ENCODE results near the gene C3orf38.

C3orf38 gene

GRCh38 chr3:88203642-88204055 is 53.9 kb downstream of the C3orf38 start:
- no peaks in the 10 kb centered on the region for H3K36me3 ChIP-seq (ENCODE audit: low read depth)
- H3K27ac ChIP-seq (ENCODE audit: poor library complexity, severe bottlenecking), result no peak overlapping the region
- peak; percentile 91 for TF ChIP-seq CTCF (IDR thresholded peaks at IDR 0.05; ENCODE audit: poor library complexity, severe bottlenecking)
- no peaks in the 10 kb centered on the region for H3K27me3 ChIP-seq (ENCODE audit: insufficient read depth, poor library complexity, severe bottlenecking)
- no peak overlapping the region for H3K4me3 ChIP-seq (ENCODE audit: severe bottlenecking)
- no peaks in the 10 kb centered on the region for H3K4me1 ChIP-seq (ENCODE audit: insufficient read depth, poor library complexity, severe bottlenecking)
- no peak for DNase-seq (ENCODE audit: low spot score)
- H3K9me3 ChIP-seq (ENCODE audit: severe bottlenecking), result no peaks in the 10 kb centered on the region
- peak; percentile 85 for ATAC-seq (ENCODE audit: low read depth)

All from RWPE2 (cell line).